GM12875 (cell line): ENCODE results near the gene TMEM150A.

Experiments
- H3K4me3 ChIP-seq: one replicate; pipeline ENCODE4 v1.5.1; 2011; ENCODE audit warnings: low read depth, low read length, control low read depth
- TF ChIP-seq, protein P1 (sequence below): IDR thresholded peaks from 2 replicates; pipeline ENCODE4 v1.5.1; 2011; ENCODE audit warnings: low read depth, mild to moderate bottlenecking, control low read depth, inconsistent platforms, low read length, moderate library complexity, borderline replicate concordance; ENCODE audit not compliant: insufficient read depth

TMEM150A gene

DNA sequence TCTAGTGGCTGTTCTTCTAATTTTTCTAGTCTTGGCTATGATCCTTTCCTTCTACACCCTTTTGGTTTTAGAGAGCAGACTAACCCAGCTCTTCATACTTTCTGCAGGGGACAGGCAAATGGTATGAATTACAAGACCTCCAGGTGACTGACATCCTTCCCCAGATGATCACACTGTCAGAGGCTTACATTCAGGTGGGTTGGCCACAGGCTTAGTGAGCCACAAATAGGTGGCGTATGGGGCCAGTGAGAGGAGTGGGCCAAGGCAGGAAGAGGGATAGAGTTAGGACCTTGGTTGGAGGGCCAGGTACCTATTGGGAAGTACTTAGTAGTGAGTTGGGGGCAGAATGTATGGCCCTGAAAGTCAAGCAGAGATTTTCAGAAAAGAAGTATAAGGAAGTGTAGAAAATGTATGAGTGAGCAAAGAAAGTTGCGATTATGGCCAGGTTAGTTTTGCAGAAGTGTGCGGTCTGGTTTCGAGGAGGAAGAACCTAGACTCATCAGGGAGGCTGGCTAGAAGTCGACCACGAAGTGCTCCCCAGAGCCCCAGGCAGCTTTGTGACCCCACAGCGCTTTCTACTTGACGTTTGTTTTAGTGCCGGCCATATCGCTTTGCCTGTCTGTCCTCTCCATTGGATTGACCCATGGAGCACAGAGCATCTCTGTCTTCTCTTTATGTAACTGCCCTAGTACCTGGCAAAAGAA, 45.5 kb upstream of the TMEM150A start:
- H3K4me3 ChIP-seq = no peak overlapping the region
- TF ChIP-seq, protein P1, sequence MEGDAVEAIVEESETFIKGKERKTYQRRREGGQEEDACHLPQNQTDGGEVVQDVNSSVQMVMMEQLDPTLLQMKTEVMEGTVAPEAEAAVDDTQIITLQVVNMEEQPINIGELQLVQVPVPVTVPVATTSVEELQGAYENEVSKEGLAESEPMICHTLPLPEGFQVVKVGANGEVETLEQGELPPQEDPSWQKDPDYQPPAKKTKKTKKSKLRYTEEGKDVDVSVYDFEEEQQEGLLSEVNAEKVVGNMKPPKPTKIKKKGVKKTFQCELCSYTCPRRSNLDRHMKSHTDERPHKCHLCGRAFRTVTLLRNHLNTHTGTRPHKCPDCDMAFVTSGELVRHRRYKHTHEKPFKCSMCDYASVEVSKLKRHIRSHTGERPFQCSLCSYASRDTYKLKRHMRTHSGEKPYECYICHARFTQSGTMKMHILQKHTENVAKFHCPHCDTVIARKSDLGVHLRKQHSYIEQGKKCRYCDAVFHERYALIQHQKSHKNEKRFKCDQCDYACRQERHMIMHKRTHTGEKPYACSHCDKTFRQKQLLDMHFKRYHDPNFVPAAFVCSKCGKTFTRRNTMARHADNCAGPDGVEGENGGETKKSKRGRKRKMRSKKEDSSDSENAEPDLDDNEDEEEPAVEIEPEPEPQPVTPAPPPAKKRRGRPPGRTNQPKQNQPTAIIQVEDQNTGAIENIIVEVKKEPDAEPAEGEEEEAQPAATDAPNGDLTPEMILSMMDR = no peak

DNA sequence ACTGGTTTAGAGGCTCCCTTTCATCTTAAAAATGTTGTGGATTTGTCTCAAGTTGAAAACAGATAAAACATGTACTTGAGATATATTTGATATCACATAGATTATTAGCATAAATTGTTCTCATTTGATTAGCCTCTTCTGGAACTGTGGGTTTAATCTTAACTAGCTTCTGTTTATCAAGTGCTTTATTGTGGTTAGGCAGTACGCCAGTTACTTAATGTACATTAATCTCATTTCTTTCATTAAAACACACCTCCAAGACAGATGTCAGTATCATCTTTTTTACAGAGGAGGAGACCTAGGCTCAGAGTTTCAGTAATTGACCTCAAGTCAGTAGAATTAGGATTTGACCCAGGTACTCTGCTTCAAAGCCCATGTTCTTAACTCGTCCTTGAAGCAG, 43.7 kb upstream of the TMEM150A start:
- TF ChIP-seq, protein P1 = no peak
- no peak overlapping the region for H3K4me3 ChIP-seq

DNA sequence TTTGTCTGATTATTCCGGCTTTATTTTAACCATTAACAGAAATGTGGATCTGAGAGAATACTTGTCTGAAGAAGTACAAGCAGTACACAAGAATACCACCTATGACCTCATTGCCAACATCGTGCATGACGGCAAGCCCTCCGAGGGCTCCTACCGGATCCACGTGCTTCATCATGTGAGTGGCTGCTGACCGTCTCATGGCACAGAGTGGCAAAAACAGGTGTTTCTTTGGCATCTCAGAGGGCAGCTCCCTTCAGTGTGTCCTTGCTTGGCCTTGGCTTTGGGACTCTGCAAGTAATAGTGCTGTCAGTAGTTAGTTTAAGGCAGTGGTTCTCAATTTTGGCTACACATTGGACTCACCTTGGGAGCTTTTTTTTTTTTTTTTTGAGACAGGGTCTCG, 42.4 kb upstream of the TMEM150A start:
- no peak overlapping the region for H3K4me3 ChIP-seq
- TF ChIP-seq, protein P1 = no peak

DNA sequence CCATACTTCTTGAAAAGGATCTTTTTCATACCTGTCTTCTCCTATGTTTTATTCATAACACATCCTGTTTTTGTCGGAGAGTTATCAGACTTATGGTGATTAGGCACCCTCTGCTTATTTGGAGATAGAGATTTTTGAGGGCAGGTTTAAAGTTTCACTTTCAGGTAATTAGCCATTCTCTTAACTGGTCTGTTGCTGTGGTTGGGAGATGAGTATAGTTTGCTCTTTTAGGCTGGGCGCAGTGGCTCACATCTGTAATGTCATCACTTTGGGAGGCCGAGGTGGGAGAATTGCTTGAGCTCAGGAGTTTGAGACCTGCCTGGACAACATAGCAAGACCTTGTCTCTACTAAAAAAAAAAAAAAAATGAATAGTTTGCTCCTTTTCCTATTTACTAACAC, 40.2 kb upstream of the TMEM150A start:
- TF ChIP-seq, protein P1 = no peak
- H3K4me3 ChIP-seq = no peak overlapping the region

DNA sequence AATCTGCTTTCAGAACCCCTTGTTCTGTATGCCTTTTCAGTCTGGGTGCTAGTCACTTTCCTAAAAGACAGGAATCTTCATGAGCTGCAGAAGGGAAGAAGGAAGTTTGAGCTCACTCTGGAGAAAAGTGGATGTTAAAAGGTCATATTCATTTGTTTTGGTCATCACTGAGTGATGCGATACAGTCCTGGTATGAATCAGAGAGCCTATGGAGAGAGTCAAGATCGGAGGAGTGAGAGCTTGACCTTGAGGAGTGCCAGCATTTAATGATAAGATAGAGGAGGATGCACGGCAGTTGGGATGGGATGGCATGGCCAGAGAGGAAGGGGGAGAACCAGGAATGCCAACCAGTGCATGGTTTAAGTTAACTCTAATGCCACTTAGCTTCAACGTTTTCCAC, 33.1 kb upstream of the TMEM150A start:
- H3K4me3 ChIP-seq = no peak overlapping the region
- TF ChIP-seq, protein P1 = no peak

DNA sequence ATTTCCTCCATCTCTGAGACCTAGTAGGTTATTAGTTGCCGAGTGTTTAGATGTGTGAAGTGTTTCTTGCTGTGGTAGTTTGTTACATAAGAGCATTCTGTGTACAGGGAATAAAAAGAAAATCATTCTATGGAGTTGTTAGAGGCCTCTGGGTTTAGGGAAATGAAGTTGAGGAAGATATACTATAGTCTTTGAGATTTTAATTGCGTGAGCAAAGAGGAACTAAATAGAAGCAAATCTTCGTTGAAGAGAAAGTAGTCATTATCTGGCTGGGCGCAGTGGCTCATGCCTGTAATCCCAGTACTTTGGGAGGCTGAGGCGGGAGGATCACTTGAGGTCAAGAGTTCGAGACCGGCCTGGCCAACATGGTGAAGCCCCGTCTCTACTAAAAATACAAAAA, 32.5 kb upstream of the TMEM150A start:
- H3K4me3 ChIP-seq = no peak overlapping the region
- TF ChIP-seq, protein P1 = no peak

DNA sequence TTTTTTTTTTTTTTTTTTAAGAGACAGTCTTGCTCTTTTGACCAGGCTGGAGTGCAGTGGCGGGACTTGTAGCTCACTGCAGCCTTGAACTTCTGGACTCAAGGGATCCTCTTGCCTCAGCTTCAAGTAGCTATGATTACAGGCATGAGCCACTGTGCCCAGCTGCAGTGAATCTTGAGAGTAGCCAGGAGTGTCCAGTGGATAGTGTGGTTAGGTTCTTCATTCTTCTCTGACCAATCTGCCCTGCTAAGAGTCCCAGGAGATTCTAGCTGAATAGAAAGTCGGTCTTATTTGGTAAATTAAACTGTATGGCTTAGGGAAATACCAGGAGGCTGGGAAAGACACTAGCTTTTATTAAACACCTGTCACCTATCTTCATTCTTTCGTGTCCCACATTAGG, 28.8 kb upstream of the TMEM150A start:
- TF ChIP-seq, protein P1 = no peak
- H3K4me3 ChIP-seq = no peak overlapping the region
